Activated naive CD4-positive, alpha-beta T cell treated with Interleukin-2 at 50 U/mL for 16 hours (primary cell): ENCODE measurements around the gene SH3PXD2A.
"Not testable (repeated sequence)": the region's sequence is repeated elsewhere in the genome, so short reads cannot be mapped to it uniquely, and the experiment has no call there.

Source experiments
- DNase-seq: peaks from one replicate; pipeline ENCODE4 v3.0.0-alpha.2; 2020

Gene SH3PXD2A

GRCh38 chr10:103849880-103850571 lies 5.3 kb downstream of the SH3PXD2A start:
- no peak for DNase-seq

DNA sequence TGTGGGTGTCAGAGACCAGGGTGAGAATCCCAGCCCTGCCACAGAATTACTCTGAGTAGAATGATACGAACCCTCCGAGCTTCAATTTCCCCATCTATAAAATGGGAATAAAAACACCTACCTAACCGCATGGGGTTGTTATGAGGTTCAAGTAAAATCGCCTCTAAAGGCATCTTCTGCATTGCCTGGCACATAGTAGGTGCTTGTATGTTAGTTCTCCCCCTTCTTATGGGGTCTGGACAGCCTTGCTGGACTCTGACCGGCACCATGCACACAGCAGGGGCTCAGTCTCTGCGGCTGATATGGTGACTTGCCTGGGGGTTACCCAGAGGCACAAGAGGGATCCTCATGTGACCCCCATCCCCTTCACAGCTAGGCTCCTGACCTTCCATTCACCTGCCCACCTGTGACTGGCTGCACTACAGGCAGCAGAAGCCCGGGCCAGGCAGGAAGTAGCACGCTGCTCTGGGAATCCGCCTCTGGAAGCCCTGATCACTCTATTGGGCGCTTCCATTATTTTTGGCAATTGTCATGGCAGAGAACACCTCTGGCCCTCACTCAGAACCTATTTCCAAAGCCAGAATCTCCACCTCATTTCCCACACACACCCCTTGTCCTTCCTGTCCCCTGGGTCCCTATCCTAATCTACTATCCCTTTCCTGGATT lies 6.0 kb downstream of the SH3PXD2A start:
- no peak for DNase-seq

DNA sequence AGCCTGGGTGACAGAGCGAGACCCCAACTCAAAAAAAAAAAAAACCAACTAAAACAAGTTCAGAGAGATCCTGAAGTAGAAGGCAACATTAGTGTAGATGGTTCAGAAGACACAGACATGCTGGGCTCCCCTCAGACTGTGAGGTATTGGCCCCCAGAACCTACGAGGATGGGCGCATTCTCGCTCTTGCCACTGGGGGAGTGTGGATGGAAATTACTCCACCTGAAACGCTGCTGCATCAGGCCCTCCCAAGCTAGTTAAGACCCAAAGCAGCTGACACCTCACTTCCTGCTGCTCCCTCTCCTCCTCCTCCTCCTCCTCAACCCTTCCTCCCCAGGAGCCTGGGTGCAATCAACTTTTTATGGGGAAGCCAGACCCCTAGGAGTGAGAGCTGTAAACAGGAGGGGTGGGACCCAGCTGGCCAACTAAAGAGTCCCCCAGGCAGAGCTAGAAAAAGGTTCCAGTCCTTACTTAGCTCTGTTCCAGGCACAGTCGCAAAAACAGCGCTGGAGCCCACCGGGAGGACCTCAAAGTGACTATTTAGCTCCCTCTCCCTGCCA lies 7.4 kb downstream of the SH3PXD2A start:
- DNase-seq = no peak

GRCh38 chr10:103847346-103847745 lies 8.0 kb downstream of the SH3PXD2A start:
- no peak for DNase-seq

GRCh38 chr10:103845972-103846371 lies 9.4 kb downstream of the SH3PXD2A start:
- peak; percentile 26 for DNase-seq

GRCh38 chr10:103845346-103845745 lies 10.0 kb downstream of the SH3PXD2A start:
- DNase-seq = not testable (repeated sequence)

DNA sequence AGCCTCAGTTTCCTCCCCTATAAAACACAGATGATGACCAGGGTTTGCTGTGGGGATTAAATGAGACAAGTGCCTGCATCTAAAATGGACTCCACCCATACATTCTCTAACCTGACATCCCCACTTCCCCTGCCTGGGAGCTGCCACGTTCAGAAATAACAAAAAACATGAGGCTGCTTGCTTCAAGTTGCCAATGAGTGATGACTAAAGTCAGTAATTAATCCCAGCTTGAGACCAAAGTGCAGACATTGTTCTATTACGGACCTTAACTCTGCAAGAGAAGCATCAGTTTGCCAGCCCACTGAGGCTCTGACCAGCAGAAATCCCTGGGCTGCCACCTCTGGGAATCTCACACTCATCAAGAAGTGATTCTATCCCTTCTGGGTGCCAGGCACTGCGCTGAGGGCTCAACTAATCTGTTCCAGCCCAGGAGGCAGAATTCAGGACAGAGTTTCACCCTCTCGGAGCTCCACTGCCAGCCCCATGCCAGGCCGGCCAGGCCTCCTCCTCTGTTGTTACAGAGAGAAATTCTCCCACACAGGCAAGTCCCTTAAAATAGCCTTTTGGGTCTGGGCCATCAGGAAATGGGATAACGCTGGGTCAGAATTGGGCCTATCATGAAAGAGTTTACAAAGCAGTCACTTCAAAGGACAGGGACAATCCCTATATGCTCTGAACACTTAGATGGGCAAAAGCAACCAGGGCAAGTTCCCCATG lies 11.4 kb downstream of the SH3PXD2A start:
- DNase-seq = no peak

GRCh38 chr10:103843045-103843444 lies 12.3 kb downstream of the SH3PXD2A start:
- DNase-seq = no peak

GRCh38 chr10:103842605-103843004 lies 12.8 kb downstream of the SH3PXD2A start:
- no peak for DNase-seq

DNA sequence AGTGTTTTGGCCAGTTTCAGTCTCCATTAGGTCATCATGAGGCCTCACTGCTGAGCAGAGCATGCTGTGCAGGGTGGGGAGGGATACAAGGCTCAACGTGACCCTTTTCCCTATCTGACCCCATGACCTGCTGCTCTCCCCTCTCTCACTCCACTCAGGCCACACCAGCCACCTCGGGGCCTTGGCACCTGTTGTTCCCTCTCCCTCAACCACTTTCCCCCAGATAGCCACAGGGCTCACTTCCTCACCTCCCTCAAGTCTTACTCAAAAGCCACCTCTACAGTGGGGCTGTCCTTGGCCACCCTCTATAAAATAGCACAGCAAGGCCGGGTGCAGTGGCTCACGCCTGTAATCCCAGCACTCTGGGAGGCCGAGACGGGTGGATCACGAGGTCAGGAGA lies 13.9 kb downstream of the SH3PXD2A start:
- DNase-seq = no peak

GRCh38 chr10:103840740-103841070 lies 14.7 kb downstream of the SH3PXD2A start:
- DNase-seq = no peak

DNA sequence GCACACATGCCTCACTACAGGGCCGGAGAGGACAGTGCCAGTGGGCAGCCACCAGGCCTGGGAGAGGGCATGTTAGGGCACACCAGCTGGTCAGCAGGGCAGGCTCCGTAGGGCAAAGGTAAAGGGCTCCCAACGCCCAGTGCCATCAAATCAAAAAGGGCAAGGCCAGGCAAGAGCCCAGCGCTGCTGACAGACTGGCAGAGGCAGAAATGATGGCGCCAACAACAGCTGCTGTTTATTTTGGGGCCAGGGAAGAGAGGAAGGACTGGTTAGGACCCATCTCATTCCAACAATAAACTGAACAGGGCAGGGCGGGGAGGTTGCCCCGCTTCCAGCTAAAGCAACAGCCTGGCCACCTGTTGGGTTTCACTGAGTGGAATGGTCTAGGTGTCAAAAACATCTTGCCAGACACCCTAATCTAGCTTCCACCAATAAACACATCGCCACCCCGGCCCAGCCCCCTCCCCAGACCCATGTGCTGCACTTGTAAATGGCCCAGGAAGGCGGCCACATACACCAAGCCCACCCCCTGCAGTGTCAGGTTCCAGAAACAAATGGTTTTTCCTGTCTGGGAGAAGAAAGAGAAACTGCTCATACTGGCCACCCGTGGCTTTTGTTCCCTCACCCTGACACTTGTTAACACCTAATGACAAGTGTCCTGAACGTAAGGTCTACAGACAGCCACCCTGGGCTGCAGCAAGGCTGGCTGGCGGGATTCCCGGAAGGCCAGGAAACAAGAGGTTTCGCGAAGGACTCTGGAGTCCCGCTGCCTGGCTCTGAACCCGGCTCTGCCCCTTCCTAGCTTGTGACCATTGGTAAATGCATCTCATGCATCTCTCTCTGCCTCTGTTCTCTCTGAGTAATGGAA lies 15.3 kb downstream of the SH3PXD2A start:
- DNase-seq = no peak

DNA sequence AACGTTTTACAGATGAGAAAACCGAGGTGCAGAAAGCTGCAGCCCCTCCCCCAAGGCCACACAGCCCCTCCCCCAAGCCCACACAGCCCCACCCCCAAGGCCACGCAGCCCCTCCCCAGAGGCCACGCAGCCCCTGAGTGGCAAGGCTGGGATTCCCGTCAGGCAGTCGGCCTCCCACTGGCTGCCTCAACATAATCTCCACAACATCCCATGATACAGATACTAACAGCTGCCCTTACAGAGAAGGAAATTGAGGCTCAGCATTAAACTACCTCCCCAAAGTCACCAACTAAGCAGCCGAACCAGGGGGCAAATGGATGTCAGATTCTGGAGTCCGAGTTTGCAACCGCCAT lies 15.9 kb downstream of the SH3PXD2A start:
- DNase-seq = no peak

- no peak for DNase-seq
Measured at GRCh38 chr10:103838862-103839518, 16.4 kb downstream of the SH3PXD2A start.

DNA sequence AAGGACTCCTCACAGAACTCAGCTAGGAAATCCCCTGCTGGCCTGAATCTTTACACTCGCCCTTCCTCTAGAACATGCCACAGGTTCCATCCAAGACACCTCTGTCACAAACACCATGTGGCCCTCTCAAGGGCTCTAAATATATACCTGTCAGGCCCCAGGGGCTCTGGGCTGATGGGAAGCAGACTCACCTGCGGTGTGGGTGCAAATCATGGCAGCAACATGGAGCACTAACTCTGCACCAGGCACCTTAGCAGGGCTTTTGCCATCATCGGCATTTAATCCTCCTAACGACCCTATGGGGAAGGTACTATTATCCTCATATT lies 17.3 kb downstream of the SH3PXD2A start:
- no peak for DNase-seq

- DNase-seq = no peak
Measured at GRCh38 chr10:103837370-103838069, 17.9 kb downstream of the SH3PXD2A start.

DNA sequence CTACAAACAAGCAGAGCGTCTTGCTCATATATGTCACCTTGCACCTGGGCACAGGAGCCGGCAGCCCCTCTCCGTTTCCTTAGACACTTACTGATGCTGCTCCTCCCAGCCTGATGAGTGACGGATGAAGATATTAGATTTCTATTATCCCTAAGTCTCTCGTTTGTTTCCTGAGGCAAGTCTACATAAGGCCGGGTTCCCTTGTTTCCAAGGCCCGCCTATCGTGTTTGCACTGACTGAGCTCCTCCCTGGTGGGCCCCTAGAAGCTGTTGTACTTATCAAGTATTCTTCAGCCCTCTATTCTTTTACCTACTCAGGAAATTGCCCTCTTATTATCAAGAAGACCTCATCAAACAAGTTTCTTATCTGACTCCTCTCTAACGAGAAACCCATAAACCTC lies 18.5 kb downstream of the SH3PXD2A start:
- no peak for DNase-seq

- DNase-seq = no peak
Measured at GRCh38 chr10:103836273-103836672, 19.1 kb downstream of the SH3PXD2A start.

DNA sequence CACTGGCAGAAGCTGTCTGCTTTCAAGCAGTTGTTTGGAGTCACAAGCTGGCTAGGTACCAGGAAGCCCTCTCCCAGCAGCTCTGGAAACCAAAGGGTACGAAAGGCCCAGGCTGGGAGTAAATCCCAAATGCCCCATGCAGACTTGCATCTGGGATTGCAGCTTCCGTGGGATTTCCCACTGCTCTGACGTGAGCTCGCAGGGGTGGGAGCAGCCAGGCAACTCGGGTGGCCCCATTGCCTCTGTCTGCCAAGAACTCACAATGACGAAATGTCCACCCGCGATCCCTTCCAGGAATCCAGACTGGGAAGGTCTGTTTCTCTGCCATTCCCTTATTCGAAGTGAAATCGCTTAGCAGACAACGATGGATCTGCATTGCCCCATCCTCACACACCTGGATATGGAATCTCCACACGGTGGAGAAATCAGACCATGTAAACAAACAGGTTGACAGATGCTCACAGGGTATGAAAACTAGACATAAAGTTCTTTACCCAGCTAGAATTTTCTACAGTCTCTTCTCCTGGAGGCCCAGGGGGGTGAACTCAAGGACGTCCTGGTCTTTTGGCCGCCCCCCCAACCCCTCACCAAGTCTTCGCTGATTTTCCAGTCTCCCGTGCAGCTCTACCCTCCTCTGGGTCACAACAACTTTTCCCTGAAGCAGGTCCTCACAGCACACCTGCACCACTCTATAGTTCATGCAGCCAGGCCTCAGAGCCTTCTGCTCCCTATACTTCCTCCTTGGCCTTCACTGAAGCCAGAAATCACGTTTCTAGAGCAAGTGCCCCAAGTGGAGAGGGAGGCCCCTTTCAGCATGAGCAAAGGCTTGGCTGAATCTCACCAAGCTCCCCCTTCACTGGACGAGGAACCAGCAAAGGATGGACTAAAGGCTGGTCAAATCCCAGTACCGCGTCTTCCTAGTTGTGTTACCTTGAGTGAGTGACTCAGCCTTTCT lies 20.0 kb downstream of the SH3PXD2A start:
- DNase-seq = no peak

GRCh38 chr10:103834436-103835095 lies 20.8 kb downstream of the SH3PXD2A start:
- no peak for DNase-seq
